ENCODE results near the gene SPATA19. TPM values are rescaled to one million over a fixed set of nuclear protein-coding genes. Genes with fewer than 3 reads are reported as not detected.

Gene SPATA19
- total and polyA plus RNA-seq, 2 experiments from 2014 or later: not detected

Other genes starting within 250 kb of the SPATA19 start
- gene IGSF9B, start 111.5 kb upstream of the SPATA19 start, total RNA-seq (2014; rRNA removed; shearing (Covaris generic)): 41.2 and 51.2 TPM in 2 replicates
- 8.7 TPM in 2 replicates for gene IGSF9B, start 111.5 kb upstream of the SPATA19 start, polyA plus RNA-seq (2016; fragmentation: Nextera tagmentation; extraction: Ambion mirVana)
- 41.5 and 44.8 TPM in 2 replicates for gene JAM3, start 223.6 kb upstream of the SPATA19 start, total RNA-seq (2014; rRNA removed; shearing (Covaris generic))
- gene JAM3, start 223.6 kb upstream of the SPATA19 start, polyA plus RNA-seq (2016; fragmentation: Nextera tagmentation; extraction: Ambion mirVana): 13.1 and 14.1 TPM in 2 replicates